Measurements from ENCODE around the gene PGAP3. TPM values are rescaled to one million over a fixed set of nuclear protein-coding genes. Genes with fewer than 3 reads are reported as not detected.

PGAP3 gene
- total RNA-seq, 2 experiments from 2014 or later, result 18.3 to 23.9 TPM

- peaks cover 26% of the 10 kb centered on the region for H3K4me1 Mint-ChIP-seq
- H3K4me3 Mint-ChIP-seq, result no peak overlapping the region
- H3K9me3 Mint-ChIP-seq, result no peaks in the 10 kb centered on the region
- peaks cover 4% of the 10 kb centered on the region for H3K36me3 Mint-ChIP-seq
- H3K27ac Mint-ChIP-seq, result no peak overlapping the region
- ATAC-seq (ENCODE audit: low read depth) (no peak), DNase-seq (no peak)
- POLR2A ChIA-PET, result interaction anchor here (0.7 kb wide), 1 partner anchor 131 kb away, joined by 4 read pairs; no protein-coding TSS in a partner anchor
- no peaks in the 10 kb centered on the region for H3K27me3 Mint-ChIP-seq
Observed at GRCh38 chr17:39648616-39649366, 39.1 kb downstream of the PGAP3 start.

- H3K9me3 Mint-ChIP-seq, result no peaks in the 10 kb centered on the region
- no peak overlapping the region for H3K27ac Mint-ChIP-seq
- no peak for ATAC-seq (ENCODE audit: low read depth)
- POLR2A ChIA-PET, result no interaction called here
- H3K4me3 Mint-ChIP-seq, result no peak overlapping the region
- H3K27me3 Mint-ChIP-seq, result no peaks in the 10 kb centered on the region
- peaks cover 4% of the 10 kb centered on the region for H3K36me3 Mint-ChIP-seq
- peaks cover 33% of the 10 kb centered on the region for H3K4me1 Mint-ChIP-seq
- DNase-seq, result no peak
Observed at GRCh38 chr17:39647256-39647655, 40.6 kb downstream of the PGAP3 start.

- Mint-ChIP-seq H3K9me3 (no peaks in the 10 kb centered on the region), H3K36me3 (no peaks in the 10 kb centered on the region), H3K4me3 (no peak overlapping the region), H3K27me3 (no peaks in the 10 kb centered on the region), H3K4me1 (peaks cover 53% of the 10 kb centered on the region), H3K27ac (peak overlapping the region; percentile 64)
- POLR2A ChIA-PET, result interaction anchor here (1.2 kb wide), 1 partner anchor 11 kb away, joined by 3 read pairs; no protein-coding TSS in a partner anchor
- DNase-seq, result no peak
- no peak for ATAC-seq (ENCODE audit: low read depth)
Observed at GRCh38 chr17:39643271-39643670, 44.6 kb downstream of the PGAP3 start.

- Mint-ChIP-seq H3K4me1 (peaks cover 60% of the 10 kb centered on the region), H3K9me3 (no peaks in the 10 kb centered on the region), H3K27me3 (no peaks in the 10 kb centered on the region), H3K27ac (no peak overlapping the region), H3K36me3 (peaks cover 2% of the 10 kb centered on the region), H3K4me3 (no peak overlapping the region)
- no peak for DNase-seq
- no peak for ATAC-seq (ENCODE audit: low read depth)
- POLR2A ChIA-PET, result interaction anchor here (1.2 kb wide), 1 partner anchor 11 kb away, joined by 3 read pairs; no protein-coding TSS in a partner anchor
Observed at GRCh38 chr17:39642291-39643074, 45.4 kb downstream of the PGAP3 start.

GRCh38 chr17:39641883-39642282, 46.0 kb downstream of the PGAP3 start:
- Mint-ChIP-seq H3K9me3 (no peaks in the 10 kb centered on the region), H3K4me3 (no peak overlapping the region), H3K27me3 (no peaks in the 10 kb centered on the region), H3K27ac (no peak overlapping the region), H3K36me3 (peaks cover 2% of the 10 kb centered on the region), H3K4me1 (peaks cover 60% of the 10 kb centered on the region)
- DNase-seq (no peak), ATAC-seq (ENCODE audit: low read depth) (no peak)
- POLR2A ChIA-PET, result no interaction called here

- peaks cover 64% of the 10 kb centered on the region for H3K4me1 Mint-ChIP-seq
- H3K27ac Mint-ChIP-seq, result no peak overlapping the region
- no peak for ATAC-seq (ENCODE audit: low read depth)
- H3K4me3 Mint-ChIP-seq, result no peak overlapping the region
- POLR2A ChIA-PET, result no interaction called here
- H3K27me3 Mint-ChIP-seq, result no peaks in the 10 kb centered on the region
- DNase-seq, result no peak
- peaks cover 2% of the 10 kb centered on the region for H3K36me3 Mint-ChIP-seq
- no peaks in the 10 kb centered on the region for H3K9me3 Mint-ChIP-seq
Observed at GRCh38 chr17:39641097-39641496, 46.8 kb downstream of the PGAP3 start.

GRCh38 chr17:39640591-39641031, 47.2 kb downstream of the PGAP3 start:
- Mint-ChIP-seq H3K27me3 (no peaks in the 10 kb centered on the region), H3K4me3 (peak overlapping the region; percentile 63), H3K4me1 (peaks cover 66% of the 10 kb centered on the region), H3K36me3 (peaks cover 2% of the 10 kb centered on the region), H3K27ac (peak overlapping the region; percentile 62), H3K9me3 (no peaks in the 10 kb centered on the region)
- no peak for DNase-seq
- POLR2A ChIA-PET, result no interaction called here
- ATAC-seq (ENCODE audit: low read depth), result no peak

GRCh38 chr17:39639566-39640458, 48.0 kb downstream of the PGAP3 start:
- DNase-seq, result no peak
- POLR2A ChIA-PET, result no interaction called here
- no peak for ATAC-seq (ENCODE audit: low read depth)
- Mint-ChIP-seq H3K4me3 (peak overlapping the region; percentile 25), H3K9me3 (no peaks in the 10 kb centered on the region), H3K4me1 (peaks cover 60% of the 10 kb centered on the region), H3K27me3 (no peaks in the 10 kb centered on the region), H3K36me3 (peaks cover 2% of the 10 kb centered on the region), H3K27ac (peak overlapping the region; percentile 10)

- no peak for ATAC-seq (ENCODE audit: low read depth)
- peaks cover 61% of the 10 kb centered on the region for H3K4me1 Mint-ChIP-seq
- no peak overlapping the region for H3K4me3 Mint-ChIP-seq
- no peaks in the 10 kb centered on the region for H3K27me3 Mint-ChIP-seq
- H3K9me3 Mint-ChIP-seq, result no peaks in the 10 kb centered on the region
- DNase-seq, result no peak
- POLR2A ChIA-PET, result no interaction called here
- no peak overlapping the region for H3K27ac Mint-ChIP-seq
- H3K36me3 Mint-ChIP-seq, result peaks cover 2% of the 10 kb centered on the region
Observed at GRCh38 chr17:39639043-39639442, 48.8 kb downstream of the PGAP3 start.

- H3K4me3 Mint-ChIP-seq, result peak overlapping the region; percentile 96
- H3K27me3 Mint-ChIP-seq, result no peaks in the 10 kb centered on the region
- DNase-seq (no peak), ATAC-seq (ENCODE audit: low read depth) (no peak)
- H3K9me3 Mint-ChIP-seq, result no peaks in the 10 kb centered on the region
- H3K27ac Mint-ChIP-seq, result peak overlapping the region; percentile 81
- POLR2A ChIA-PET, result interaction anchor here (1.0 to 1.8 kb wide), 2 partner anchors 15 to 223 kb away, joined by 4 to 5 read pairs; no protein-coding TSS in a partner anchor
- H3K36me3 Mint-ChIP-seq, result peaks cover 2% of the 10 kb centered on the region
- H3K4me1 Mint-ChIP-seq, result peaks cover 56% of the 10 kb centered on the region
Observed at GRCh38 chr17:39638317-39638716, 49.5 kb downstream of the PGAP3 start.

- peaks cover 48% of the 10 kb centered on the region for H3K4me1 Mint-ChIP-seq
- peaks cover 2% of the 10 kb centered on the region for H3K36me3 Mint-ChIP-seq
- peak; percentile 93 for DNase-seq
- H3K27ac Mint-ChIP-seq, result peak within 1 kb of the TSS; percentile 81
- peak; percentile 86 for ATAC-seq (ENCODE audit: low read depth)
- no peaks in the 10 kb centered on the region for H3K27me3 Mint-ChIP-seq
- POLR2A ChIA-PET, result interaction anchor here (0.6 to 1.8 kb wide), 5 partner anchors 17 to 503 kb away, joined by 3 to 5 read pairs (median 3); partner anchors contain the start of genes CASC3 and MIEN1
- peak within 1 kb of the TSS; percentile 96 for H3K4me3 Mint-ChIP-seq
- no peaks in the 10 kb centered on the region for H3K9me3 Mint-ChIP-seq
Observed at GRCh38 chr17:39636927-39637736, 50.7 kb downstream of the PGAP3 start, which contains the start of gene STARD3. STARD3 (plus strand) TSS chr17:39637144; CDS start chr17:39653532, 16,388 bp downstream.

- Mint-ChIP-seq H3K9me3 (no peaks in the 10 kb centered on the region), H3K27ac (peak overlapping the region; percentile 81), H3K27me3 (peaks cover 3% of the 10 kb centered on the region), H3K4me1 (peaks cover 50% of the 10 kb centered on the region), H3K36me3 (peaks cover 2% of the 10 kb centered on the region), H3K4me3 (peak overlapping the region; percentile 96)
- ATAC-seq (ENCODE audit: low read depth) (peak; percentile 11), DNase-seq (no peak)
- POLR2A ChIA-PET, result interaction anchor here (0.6 kb wide), 1 partner anchor 295 kb away, joined by 3 read pairs; no protein-coding TSS in a partner anchor
Observed at GRCh38 chr17:39636587-39636926, 51.3 kb downstream of the PGAP3 start.
